Measurements from ENCODE around the gene PI4KA.
"Not testable (repeated sequence)": the region's sequence is repeated elsewhere in the genome, so short reads cannot be mapped to it uniquely, and the experiment has no call there.

The PI4KA gene

DNA sequence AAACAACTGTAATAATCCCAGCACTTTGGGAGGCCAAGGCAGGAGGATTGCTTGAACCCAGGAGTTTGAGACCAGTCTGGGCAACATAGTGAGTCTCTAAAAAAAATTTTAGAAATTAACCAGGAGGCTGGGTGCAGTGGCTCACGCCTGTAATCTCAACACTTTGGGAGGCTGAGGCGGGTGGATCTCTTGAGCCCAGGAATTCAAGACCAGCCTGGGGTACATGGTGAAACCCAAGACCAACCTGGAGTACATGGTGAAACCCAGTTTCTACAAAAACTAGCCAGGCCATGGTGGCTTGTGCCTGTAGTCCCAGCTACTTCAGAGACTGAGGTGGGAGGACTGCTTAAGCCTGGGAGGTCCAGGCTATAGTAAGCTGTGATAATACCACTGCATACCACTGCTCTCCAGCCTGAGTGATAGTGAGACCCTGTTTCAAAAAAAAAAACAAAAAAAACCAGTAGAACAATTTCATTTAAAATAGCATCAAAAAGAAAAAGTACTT, 11.2 kb downstream of the PI4KA start:
- DNase-seq (ENCODE audit: low spot score), result no peak

- no peak for DNase-seq (ENCODE audit: low spot score)
Observed at GRCh38 chr22:20844055-20845037, 14.3 kb downstream of the PI4KA start.

DNA sequence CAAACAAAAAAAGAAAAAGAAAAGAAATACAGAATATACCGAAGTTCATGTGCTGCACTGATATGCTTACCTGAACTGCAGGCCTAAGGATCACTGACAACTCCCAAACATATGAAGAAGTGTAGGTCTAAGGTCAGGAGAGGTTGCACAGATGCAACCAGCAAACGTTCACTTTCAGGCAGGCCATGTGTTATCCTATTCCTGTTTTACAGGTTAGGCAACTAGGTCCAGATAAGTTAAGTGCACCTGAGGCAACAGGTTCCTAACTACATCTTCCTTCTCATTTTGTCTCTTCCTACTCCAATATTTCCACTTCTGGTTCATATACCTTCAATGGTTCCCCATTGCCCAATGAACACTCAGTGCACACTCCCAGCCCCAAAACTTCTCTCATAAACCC, 15.1 kb downstream of the PI4KA start:
- DNase-seq (ENCODE audit: low spot score), result no peak

DNA sequence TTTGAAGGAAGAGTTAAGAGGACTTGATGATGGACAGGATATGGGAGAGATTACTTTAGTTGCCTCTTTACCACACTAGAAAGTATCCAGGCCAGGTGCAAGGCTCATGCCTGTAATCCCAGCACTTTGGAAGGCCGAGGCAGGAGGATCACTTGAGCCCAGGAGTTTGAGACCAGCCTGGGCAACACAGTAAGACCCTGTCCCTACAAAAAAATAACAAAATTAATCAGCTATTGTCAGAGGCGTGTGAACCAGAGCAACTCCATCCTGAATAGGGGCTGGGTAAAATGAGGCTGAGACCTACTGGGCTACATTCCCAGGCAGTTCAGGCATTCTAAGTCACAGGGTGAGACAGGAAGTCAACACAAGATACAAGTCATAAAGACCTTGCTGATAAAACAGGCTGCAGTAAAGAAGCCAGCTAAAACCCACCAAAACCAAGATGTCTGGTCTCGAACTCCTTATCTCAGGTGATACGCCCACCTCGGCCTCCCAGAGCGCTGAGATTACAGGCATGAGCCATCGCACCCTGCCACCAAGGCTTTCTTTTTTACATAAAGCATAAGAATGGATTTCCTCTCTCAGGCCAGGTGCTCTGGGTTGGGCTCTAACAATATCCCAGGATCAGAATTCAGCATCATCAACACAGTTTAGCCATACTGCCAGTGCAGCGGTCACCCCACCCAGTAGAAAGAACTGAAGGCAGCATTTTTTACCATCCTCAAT, 17.8 kb downstream of the PI4KA start:
- no peak for DNase-seq (ENCODE audit: low spot score)

DNA sequence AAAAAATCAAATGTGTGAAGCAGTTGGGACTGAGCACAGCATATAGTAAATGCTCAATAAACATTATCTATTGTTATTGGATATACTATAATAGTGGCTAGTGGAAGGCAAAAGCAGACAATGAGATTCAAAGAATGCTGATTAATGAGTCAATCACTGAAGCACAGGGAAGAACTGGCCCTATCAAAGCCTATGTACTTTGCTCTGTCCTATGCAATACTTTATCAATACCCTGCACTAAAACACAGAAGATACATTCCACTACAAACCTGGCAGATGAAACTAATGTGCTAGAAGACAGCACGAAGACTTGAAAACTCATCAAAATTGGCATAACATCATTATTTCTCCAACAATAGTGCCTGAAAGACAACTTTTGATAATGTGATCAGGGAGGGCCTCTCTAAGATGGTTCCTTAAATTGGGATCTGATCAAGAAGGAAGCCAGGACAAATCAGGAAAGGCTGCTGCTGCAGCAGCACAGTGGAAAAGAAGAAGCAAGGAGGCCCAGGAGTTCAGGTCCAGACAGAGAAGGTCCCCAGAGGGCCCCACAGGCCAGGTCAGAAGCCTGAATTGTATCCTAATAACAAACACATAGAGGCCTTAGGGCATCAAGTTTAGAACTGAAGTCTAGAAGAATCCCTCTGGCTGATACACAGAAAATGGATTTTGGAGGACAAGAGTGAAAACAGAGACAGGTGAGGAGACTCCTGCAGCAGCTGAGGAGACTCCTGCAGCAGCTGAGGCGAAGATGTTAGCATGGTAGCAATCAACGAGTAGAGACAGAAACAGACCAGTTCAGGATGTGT, 18.6 kb downstream of the PI4KA start:
- DNase-seq (ENCODE audit: low spot score), result no peak

DNA sequence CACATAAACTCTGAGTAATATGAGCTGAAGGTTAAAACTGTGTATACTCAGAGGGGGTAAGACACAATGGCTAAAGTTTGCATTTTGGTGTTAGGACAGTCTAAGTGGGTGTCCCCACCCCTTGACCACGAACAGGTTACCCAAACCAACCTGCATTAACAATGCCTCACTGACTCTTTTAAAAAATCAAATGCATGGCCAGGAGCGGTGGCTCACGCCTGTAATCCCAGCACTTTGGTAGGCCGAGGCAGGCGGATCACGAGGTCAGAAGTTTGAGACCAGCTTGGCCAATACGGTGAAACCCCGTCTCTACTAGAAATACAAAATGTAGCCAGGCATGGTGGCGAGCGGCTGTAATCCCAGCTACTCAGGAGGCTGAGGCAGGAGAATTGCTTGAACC, 19.3 kb downstream of the PI4KA start:
- DNase-seq (ENCODE audit: low spot score), result not testable (repeated sequence)

GRCh38 chr22:20836987-20837823, 21.4 kb downstream of the PI4KA start:
- no peak for DNase-seq (ENCODE audit: low spot score)

DNA sequence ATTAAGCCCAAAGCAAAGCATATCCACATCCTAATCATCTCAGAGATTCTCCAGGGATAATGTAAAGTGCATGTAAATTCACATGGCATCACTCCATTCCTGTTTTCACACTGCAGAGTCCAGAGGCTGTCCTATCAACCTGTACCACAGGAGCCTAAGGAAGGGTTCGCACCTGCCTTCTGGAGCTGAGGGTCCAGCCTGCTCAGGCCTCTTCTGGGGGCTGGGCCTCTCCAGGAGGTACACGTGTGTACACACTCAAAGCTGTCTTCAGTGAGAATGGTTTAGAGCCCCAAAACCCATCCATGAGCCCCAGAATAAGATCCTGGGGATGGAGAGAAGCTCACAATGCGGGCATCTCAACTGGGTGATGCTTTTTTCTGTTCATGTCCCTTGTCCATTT, 23.9 kb downstream of the PI4KA start:
- DNase-seq (ENCODE audit: low spot score), result no peak

- no peak for DNase-seq (ENCODE audit: low spot score)
Observed at GRCh38 chr22:20834206-20834605, 24.4 kb downstream of the PI4KA start.

GRCh38 chr22:20833225-20833665, 25.4 kb downstream of the PI4KA start:
- DNase-seq (ENCODE audit: low spot score), result no peak

GRCh38 chr22:20829491-20830134, 29.0 kb downstream of the PI4KA start:
- DNase-seq (ENCODE audit: low spot score), result no peak

DNA sequence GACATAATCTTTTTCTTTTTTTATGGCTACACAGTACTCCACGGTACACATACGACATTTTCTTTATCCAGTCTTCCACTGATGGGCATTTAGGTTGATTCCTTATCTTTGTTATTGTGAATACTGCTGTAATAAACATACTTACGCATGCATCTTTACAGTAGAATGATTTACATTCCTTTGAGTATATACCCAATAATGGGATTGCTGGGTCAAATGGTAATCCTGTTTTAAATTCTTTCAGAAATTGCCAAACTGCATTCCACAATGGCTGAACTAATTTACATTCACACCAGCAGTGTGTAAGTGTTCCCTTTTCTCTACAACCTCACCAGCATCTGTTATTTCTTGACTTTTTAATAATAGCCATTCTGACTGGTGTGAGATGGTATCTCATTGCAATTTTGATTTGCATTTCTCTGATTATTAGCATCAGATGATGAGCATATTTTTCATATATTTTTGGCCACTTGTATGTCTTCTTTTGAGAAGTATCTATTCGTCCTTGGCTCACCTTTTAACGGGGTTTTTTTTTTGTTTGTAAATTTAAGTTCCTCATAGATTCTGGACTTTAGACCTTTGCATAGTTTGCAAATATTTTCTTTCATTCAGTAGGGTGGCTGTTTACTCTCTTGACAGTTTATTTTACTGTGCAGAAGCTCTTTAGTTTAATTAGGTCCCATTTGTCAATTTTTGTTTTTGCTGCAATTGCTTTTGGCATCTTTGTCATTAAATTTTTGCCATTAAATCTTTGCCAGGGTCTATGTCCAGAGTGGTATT, 32.0 kb downstream of the PI4KA start:
- DNase-seq (ENCODE audit: low spot score), result not testable (repeated sequence)

DNA sequence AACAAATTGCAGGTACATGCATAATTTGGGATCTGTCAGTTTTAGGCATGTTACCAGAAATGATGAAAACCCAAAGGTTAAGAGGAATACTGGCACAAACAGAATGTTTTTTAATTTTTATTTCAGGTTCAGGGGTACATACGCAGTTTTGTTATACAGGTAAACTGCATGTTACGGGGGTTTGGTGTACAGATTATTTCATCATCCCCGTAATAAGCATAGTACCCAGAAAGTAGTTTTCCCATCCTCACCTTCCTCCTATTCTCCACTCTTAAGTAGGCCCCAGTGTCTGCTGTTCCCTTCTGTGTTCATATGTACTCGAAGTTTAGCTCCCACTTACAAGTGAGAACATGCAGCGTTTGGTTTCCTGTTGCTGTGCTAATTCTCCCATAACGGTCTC, 33.0 kb downstream of the PI4KA start:
- no peak for DNase-seq (ENCODE audit: low spot score)

GRCh38 chr22:20825216-20825615, 33.4 kb downstream of the PI4KA start:
- DNase-seq (ENCODE audit: low spot score), result not testable (repeated sequence)

- no peak for DNase-seq (ENCODE audit: low spot score)
Observed at GRCh38 chr22:20823264-20823663, 35.3 kb downstream of the PI4KA start.

DNA sequence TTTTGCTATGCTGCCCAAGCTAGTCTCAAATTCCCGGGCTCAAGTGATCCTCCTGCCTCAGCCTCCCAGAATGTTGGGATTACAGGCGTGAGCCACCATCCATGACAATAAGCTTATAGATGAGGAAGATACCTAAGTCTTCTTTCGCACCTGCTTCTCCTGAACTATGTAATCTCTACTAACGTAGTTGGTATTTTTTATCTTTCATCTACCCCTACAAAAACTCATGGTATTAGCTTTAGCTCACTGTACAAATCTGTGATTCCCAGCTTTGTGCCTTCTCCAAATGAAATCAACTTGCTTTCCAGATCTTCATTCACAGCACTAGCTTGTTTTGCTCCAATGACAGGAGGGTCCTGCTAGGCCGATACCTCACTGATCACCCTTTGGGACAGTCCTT, 36.4 kb downstream of the PI4KA start:
- no peak for DNase-seq (ENCODE audit: low spot score)

DNA sequence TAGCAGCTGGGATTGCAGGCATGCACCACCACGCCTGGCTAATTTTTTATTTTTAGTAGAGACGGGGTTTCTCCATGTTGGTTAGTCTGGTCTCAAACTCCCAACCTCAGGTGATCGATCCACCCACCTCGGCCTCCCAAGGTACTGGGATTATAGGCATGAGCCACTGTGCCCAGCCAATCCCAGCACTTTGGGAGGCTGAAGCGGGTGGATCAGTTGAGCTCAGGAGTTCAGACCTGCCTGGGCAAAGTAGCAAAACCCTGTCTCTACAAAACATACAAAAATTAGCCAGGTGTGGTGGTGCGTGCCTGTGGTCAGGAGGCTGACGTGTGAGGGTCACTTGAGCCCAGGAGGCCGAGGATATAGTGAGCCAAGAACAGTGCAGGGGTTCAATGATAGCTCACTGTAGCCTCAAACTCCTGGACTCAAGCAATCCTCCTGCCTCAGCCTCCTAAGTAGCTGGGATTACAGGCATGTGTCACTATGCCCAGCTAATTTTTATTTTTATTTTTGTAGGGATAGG, 36.8 kb downstream of the PI4KA start:
- DNase-seq (ENCODE audit: low spot score), result not testable (repeated sequence)

- no peak for DNase-seq (ENCODE audit: low spot score)
Observed at GRCh38 chr22:20819471-20819870, 39.1 kb downstream of the PI4KA start.

- no peak for DNase-seq (ENCODE audit: low spot score)
Observed at GRCh38 chr22:20818471-20818870, 40.1 kb downstream of the PI4KA start.

DNA sequence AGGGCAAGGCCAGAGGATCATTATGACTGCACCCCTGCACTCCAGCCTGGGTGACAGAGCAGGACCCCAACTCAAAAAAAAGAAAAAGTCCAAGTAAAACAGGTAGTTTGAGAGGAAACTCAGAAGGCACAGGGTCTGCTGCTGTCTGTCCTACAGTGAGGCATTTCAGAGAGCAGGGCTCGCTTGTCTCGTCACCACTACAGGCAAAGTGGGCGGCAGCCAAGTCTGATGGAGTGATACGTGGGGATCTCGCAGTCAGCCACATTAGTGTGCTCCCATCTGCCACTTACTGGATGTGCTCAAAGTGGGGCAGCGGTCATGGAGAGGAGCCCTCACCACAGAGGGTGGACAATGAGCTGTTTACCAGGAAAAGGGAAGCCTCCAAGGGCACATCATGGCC, 42.1 kb downstream of the PI4KA start:
- DNase-seq (ENCODE audit: low spot score), result no peak

Data from kidney capillary endothelial cell (primary cell).